H1 (cell line): ENCODE measurements around the gene GNG7. TPM values are rescaled to one million over a fixed set of nuclear protein-coding genes. Genes with fewer than 3 reads are reported as not detected.

ENCODE experiments used
- CHD7 ChIP-seq: fragments of 300-600 bp; sonication (generic); IDR thresholded peaks from 2 replicates; pipeline ENCODE4 v1.7.1; 2012; ENCODE audit warnings: low read length, moderate library complexity, mild to moderate bottlenecking, inconsistent platforms; ENCODE audit not compliant: insufficient replicate concordance
- EGR1 ChIP-seq: IDR thresholded peaks from 2 replicates; pipeline ENCODE4 v1.6.1; 2011; ENCODE audit warnings: low read depth, low read length, borderline replicate concordance
- SRF ChIP-seq: IDR thresholded peaks from 2 replicates; pipeline ENCODE4 v1.6.1; 2011; ENCODE audit warnings: mild to moderate bottlenecking, low read depth, low read length, moderate library complexity
- polyA plus RNA-seq, 7 experiments: library from polyadenylated mRNA; depleted of rRNA in 3 of 7; stranded (reverse) in 5 of 7; unstranded in 2 of 7; fragments of >200 nt in 5 of 7; fragments of 200-250 nt in 2 of 7; gene quantifications; 1 replicate in 5 of 7; 2 replicates in 1 of 7; 4 replicates in 1 of 7; pipeline versions ENCODE4 v1.2.1 to v1.2.3, GENCODE V29; 2011 to 2013; ENCODE audit warnings: missing spikeins in 2 of 7, mixed read lengths in 2 of 7
- total RNA-seq: library from RNA; stranded (reverse); fragmentation: NEBNext Ultra II Directional; extraction: Animal tissue kit (Norgen Biotek cat#: 25700); gene quantifications from 2 replicates; pipeline ENCODE4 v1.2.1, GENCODE V29; 2021

Gene GNG7
- total and polyA plus RNA-seq, 2 of the 8 experiments (the other 6 are each of a cell fraction or from before 2014, with no cell fraction given), result 2.8 to 7.8 TPM

- TF ChIP-seq EGR1 (no peak), CHD7 (no peak), SRF (no peak)
- TF ChIP-seq, all 59 proteins: peak for 0
Observed at GRCh38 chr19:2634228-2634951, 68.1 kb downstream of the GNG7 start (continued).
